Measurements from ENCODE around the gene CFAP161.

CFAP161 gene

GRCh38 chr15:81097116-81097889 is 36.8 kb upstream of the CFAP161 start:
- Histone ChIP-seq H3K36me3 (ENCODE audit: control insufficient read depth, insufficient read depth, low read length) (no peaks in the 10 kb centered on the region), H3K4me1 (ENCODE audit: control insufficient read depth, insufficient read depth, low read length) (no peaks in the 10 kb centered on the region), H3K4me3 (ENCODE audit: low read length) (no peak overlapping the region), H3K9ac (ENCODE audit: low read length) (no peak overlapping the region), H3K27ac (ENCODE audit: low read depth, low read length) (no peak overlapping the region), H3K27me3 (ENCODE audit: control insufficient read depth, insufficient read depth, low read length) (no peaks in the 10 kb centered on the region)

- no peaks in the 10 kb centered on the region for H3K36me3 ChIP-seq (ENCODE audit: control insufficient read depth, insufficient read depth, low read length)
- H3K27ac ChIP-seq (ENCODE audit: low read depth, low read length): no peak overlapping the region
- no peak overlapping the region for H3K9ac ChIP-seq (ENCODE audit: low read length)
- H3K4me1 ChIP-seq (ENCODE audit: control insufficient read depth, insufficient read depth, low read length): no peaks in the 10 kb centered on the region
- no peak overlapping the region for H3K4me3 ChIP-seq (ENCODE audit: low read length)
- no peaks in the 10 kb centered on the region for H3K27me3 ChIP-seq (ENCODE audit: control insufficient read depth, insufficient read depth, low read length)
These were observed 36.2 kb upstream of the CFAP161 start for GRCh38 chr15:81097890-81098280.

- Histone ChIP-seq H3K36me3 (ENCODE audit: control insufficient read depth, insufficient read depth, low read length) (no peaks in the 10 kb centered on the region), H3K27ac (ENCODE audit: low read depth, low read length) (no peak overlapping the region), H3K4me1 (ENCODE audit: control insufficient read depth, insufficient read depth, low read length) (no peaks in the 10 kb centered on the region), H3K27me3 (ENCODE audit: control insufficient read depth, insufficient read depth, low read length) (no peaks in the 10 kb centered on the region), H3K9ac (ENCODE audit: low read length) (no peak overlapping the region), H3K4me3 (ENCODE audit: low read length) (no peak overlapping the region)
These were observed 35.7 kb upstream of the CFAP161 start for GRCh38 chr15:81098349-81098748.

GRCh38 chr15:81098861-81099651 is 35.0 kb upstream of the CFAP161 start:
- H3K9ac ChIP-seq (ENCODE audit: low read length): no peak overlapping the region
- no peaks in the 10 kb centered on the region for H3K27me3 ChIP-seq (ENCODE audit: control insufficient read depth, insufficient read depth, low read length)
- no peak overlapping the region for H3K4me3 ChIP-seq (ENCODE audit: low read length)
- H3K36me3 ChIP-seq (ENCODE audit: control insufficient read depth, insufficient read depth, low read length): no peaks in the 10 kb centered on the region
- H3K27ac ChIP-seq (ENCODE audit: low read depth, low read length): no peak overlapping the region
- no peaks in the 10 kb centered on the region for H3K4me1 ChIP-seq (ENCODE audit: control insufficient read depth, insufficient read depth, low read length)

- Histone ChIP-seq H3K4me3 (ENCODE audit: low read length) (no peak overlapping the region), H3K9ac (ENCODE audit: low read length) (no peak overlapping the region)
These were observed 31.9 kb upstream of the CFAP161 start for GRCh38 chr15:81101894-81102815.

GRCh38 chr15:81103857-81104256 is 30.2 kb upstream of the CFAP161 start:
- no peaks in the 10 kb centered on the region for H3K27me3 ChIP-seq (ENCODE audit: control insufficient read depth, insufficient read depth, low read length)
- H3K27ac ChIP-seq (ENCODE audit: low read depth, low read length): no peak overlapping the region
- H3K36me3 ChIP-seq (ENCODE audit: control insufficient read depth, insufficient read depth, low read length): no peaks in the 10 kb centered on the region
- H3K4me3 ChIP-seq (ENCODE audit: low read length): no peak overlapping the region
- no peaks in the 10 kb centered on the region for H3K4me1 ChIP-seq (ENCODE audit: control insufficient read depth, insufficient read depth, low read length)
- no peak overlapping the region for H3K9ac ChIP-seq (ENCODE audit: low read length)

More at GRCh38 chr15:81101894-81102815, 31.9 kb upstream of the CFAP161 start:
- Histone ChIP-seq H3K27me3 (ENCODE audit: control insufficient read depth, insufficient read depth, low read length) (no peaks in the 10 kb centered on the region), H3K4me1 (ENCODE audit: control insufficient read depth, insufficient read depth, low read length) (no peaks in the 10 kb centered on the region), H3K36me3 (ENCODE audit: control insufficient read depth, insufficient read depth, low read length) (no peaks in the 10 kb centered on the region), H3K27ac (ENCODE audit: low read depth, low read length) (no peak overlapping the region)

- Histone ChIP-seq H3K36me3 (ENCODE audit: control insufficient read depth, insufficient read depth, low read length) (no peaks in the 10 kb centered on the region), H3K9ac (ENCODE audit: low read length) (no peak overlapping the region), H3K4me1 (ENCODE audit: control insufficient read depth, insufficient read depth, low read length) (no peaks in the 10 kb centered on the region), H3K4me3 (ENCODE audit: low read length) (no peak overlapping the region), H3K27ac (ENCODE audit: low read depth, low read length) (no peak overlapping the region), H3K27me3 (ENCODE audit: control insufficient read depth, insufficient read depth, low read length) (no peaks in the 10 kb centered on the region)
These were observed 28.5 kb upstream of the CFAP161 start for GRCh38 chr15:81105545-81105944.

GRCh38 chr15:81106560-81106959 is 27.5 kb upstream of the CFAP161 start:
- H3K9ac ChIP-seq (ENCODE audit: low read length): no peak overlapping the region
- H3K36me3 ChIP-seq (ENCODE audit: control insufficient read depth, insufficient read depth, low read length): no peaks in the 10 kb centered on the region
- no peak overlapping the region for H3K4me3 ChIP-seq (ENCODE audit: low read length)
- no peak overlapping the region for H3K27ac ChIP-seq (ENCODE audit: low read depth, low read length)
- no peaks in the 10 kb centered on the region for H3K4me1 ChIP-seq (ENCODE audit: control insufficient read depth, insufficient read depth, low read length)
- no peaks in the 10 kb centered on the region for H3K27me3 ChIP-seq (ENCODE audit: control insufficient read depth, insufficient read depth, low read length)

GRCh38 chr15:81107889-81108288 is 26.2 kb upstream of the CFAP161 start:
- Histone ChIP-seq H3K9ac (ENCODE audit: low read length) (no peak overlapping the region), H3K36me3 (ENCODE audit: control insufficient read depth, insufficient read depth, low read length) (no peaks in the 10 kb centered on the region), H3K27ac (ENCODE audit: low read depth, low read length) (no peak overlapping the region), H3K4me3 (ENCODE audit: low read length) (no peak overlapping the region), H3K4me1 (ENCODE audit: control insufficient read depth, insufficient read depth, low read length) (no peaks in the 10 kb centered on the region), H3K27me3 (ENCODE audit: control insufficient read depth, insufficient read depth, low read length) (no peaks in the 10 kb centered on the region)

- Histone ChIP-seq H3K36me3 (ENCODE audit: control insufficient read depth, insufficient read depth, low read length) (no peaks in the 10 kb centered on the region), H3K27me3 (ENCODE audit: control insufficient read depth, insufficient read depth, low read length) (no peaks in the 10 kb centered on the region), H3K9ac (ENCODE audit: low read length) (no peak overlapping the region), H3K27ac (ENCODE audit: low read depth, low read length) (no peak overlapping the region), H3K4me1 (ENCODE audit: control insufficient read depth, insufficient read depth, low read length) (no peaks in the 10 kb centered on the region), H3K4me3 (ENCODE audit: low read length) (no peak overlapping the region)
These were observed 25.6 kb upstream of the CFAP161 start for GRCh38 chr15:81108427-81108826.

GRCh38 chr15:81111018-81111417 is 23.1 kb upstream of the CFAP161 start:
- Histone ChIP-seq H3K4me1 (ENCODE audit: control insufficient read depth, insufficient read depth, low read length) (no peaks in the 10 kb centered on the region), H3K4me3 (ENCODE audit: low read length) (no peak overlapping the region), H3K27me3 (ENCODE audit: control insufficient read depth, insufficient read depth, low read length) (no peaks in the 10 kb centered on the region), H3K9ac (ENCODE audit: low read length) (no peak overlapping the region), H3K27ac (ENCODE audit: low read depth, low read length) (no peak overlapping the region), H3K36me3 (ENCODE audit: control insufficient read depth, insufficient read depth, low read length) (no peaks in the 10 kb centered on the region)

Measured in rectal smooth muscle tissue (tissue), 1 donor.